HCT116 (cell line): ENCODE data around the gene ERN1. TPM values are rescaled to one million over a fixed set of nuclear protein-coding genes. Genes with fewer than 3 reads are reported as not detected.

Source experiments
- ATAC-seq: fragments of 200-7000 bp; cut with Tn5 transposase; 2 replicates; pipeline ENCODE4 v1.9.1; 2020; ENCODE audit warnings: mild to moderate bottlenecking, moderate library complexity
- BruUV-seq: library from RNA; stranded (reverse); fragments of 400-500 nt; replicated peaks from 2 replicates; lab custom pipeline; 2021; lab: Mats Ljungman, UMichigan
- CTCF ChIA-PET: fragments of 300-600 bp; sonication (Branson Sonifier 250); formaldehyde crosslinking; loops from one replicate; lab custom pipeline; 2021; ENCODE audit warnings: antibody characterized with exemption; lab: Charles Lee
- POLR2A ChIA-PET: fragments of 300-600, 350-600 bp; sonication (Branson Sonifier 250); formaldehyde crosslinking; loops from one replicate; lab custom pipeline; 2021; ENCODE audit warnings: antibody characterized with exemption; lab: Charles Lee
- RAD21 ChIA-PET, 2 experiments: fragments of 300-600 bp; sonication (Branson Sonifier 250); formaldehyde crosslinking; loops; one replicate each; lab custom pipeline; 2023; ENCODE audit warnings: low total read pairs in 2 of 2; ENCODE audit not compliant: uncharacterized antibody in 2 of 2, unreplicated experiment in 2 of 2, low non-redundant PET in 1 of 2; lab: Charles Lee
- DNase-seq: peaks from one replicate; pipeline ENCODE4 v3.0.0-alpha.2; 2010; ENCODE audit warnings: low read depth, low spot score
- H2AFZ ChIP-seq: fragments of 200-600 bp; shearing (Covaris generic), sonication (generic); 2 replicates; pipeline ENCODE4 v1.6.1; 2017; ENCODE audit warnings: low read depth, mixed run types, mixed read lengths, antibody characterized with exemption, low read length; ENCODE audit not compliant: poor library complexity, severe bottlenecking
- H3K27ac ChIP-seq: 2 replicates; pipeline ENCODE4 v1.5.1; 2012; ENCODE audit warnings: low read depth, low read length
- H3K27me3 ChIP-seq: fragments of 200-600 bp; sonication (generic); 2 replicates; pipeline ENCODE4 v1.6.1; 2016; ENCODE audit warnings: mixed run types, low read length, mixed read lengths; ENCODE audit not compliant: insufficient read depth
- H3K36me3 ChIP-seq, 2 experiments: fragments of 200-500 bp in 1 of 2; fragments of 200-600 bp in 1 of 2; sonication (Bioruptor generic) in 1 of 2; sonication (generic) in 1 of 2; 2 replicates each; pipeline versions ENCODE4 v1.5.1 to v1.6.1; 2014 to 2016; ENCODE audit warnings: low read length in 2 of 2, inconsistent platforms in 1 of 2, mixed read lengths in 1 of 2, mixed run types in 1 of 2; ENCODE audit not compliant: insufficient read depth in 2 of 2, control insufficient read depth in 1 of 2
- H3K4me1 ChIP-seq, 2 experiments: fragments of 200-600 bp in 1 of 2; sonication (generic) in 1 of 2; 2 replicates each; pipeline versions ENCODE4 v1.5.1 to v1.6.1; 2012 to 2017; ENCODE audit warnings: low read length in 2 of 2, inconsistent platforms in 1 of 2, mild to moderate bottlenecking in 1 of 2, mixed read lengths in 1 of 2, mixed run types in 1 of 2, moderate library complexity in 1 of 2; ENCODE audit not compliant: insufficient read depth in 2 of 2, control insufficient read depth in 1 of 2
- H3K4me2 ChIP-seq: fragments of 200-600 bp; sonication (generic); 2 replicates; pipeline ENCODE4 v1.6.1; 2017; ENCODE audit warnings: mixed run types, low read length, mixed read lengths
- H3K4me3 ChIP-seq, 2 experiments: fragments of 200-600 bp in 1 of 2; sonication (generic) in 1 of 2; replicated peaks in 1 of 2; 2 replicates each; pipeline ENCODE4 v1.5.1; 2011 to 2016; ENCODE audit warnings: low read length in 2 of 2, control low read depth in 1 of 2, low read depth in 1 of 2, mild to moderate bottlenecking in 1 of 2, mixed read lengths in 1 of 2, mixed run types in 1 of 2
- H3K79me2 ChIP-seq: fragments of 200-600 bp; sonication (generic); 2 replicates; pipeline ENCODE4 v1.6.1; 2017; ENCODE audit warnings: mild to moderate bottlenecking, mixed run types, low read length, moderate library complexity, mixed read lengths; ENCODE audit not compliant: insufficient read depth
- H3K9ac ChIP-seq: fragments of 200-600 bp; sonication (generic); 2 replicates; pipeline ENCODE4 v1.6.1; 2016; ENCODE audit warnings: low read length, mixed read lengths
- H3K9me2 ChIP-seq: fragments of 200-600 bp; sonication (generic), shearing (Covaris generic); 2 replicates; pipeline ENCODE4 v1.6.1; 2017; ENCODE audit warnings: mixed run types, mild to moderate bottlenecking, moderate library complexity; ENCODE audit not compliant: insufficient read depth
- H3K9me3 ChIP-seq, 2 experiments: fragments of 200-500 bp in 1 of 2; fragments of 200-600 bp in 1 of 2; sonication (Bioruptor generic) in 1 of 2; sonication (generic) in 1 of 2; 2 replicates each; pipeline ENCODE4 v1.6.1; 2014 to 2017; ENCODE audit warnings: low read length in 2 of 2, mixed read lengths in 2 of 2, inconsistent platforms in 1 of 2, low read depth in 1 of 2, mild to moderate bottlenecking in 1 of 2, mixed run types in 1 of 2, moderate library complexity in 1 of 2; ENCODE audit not compliant: control insufficient read depth in 1 of 2, insufficient read depth in 1 of 2
- H4K20me1 ChIP-seq: fragments of 200-600 bp; sonication (generic), shearing (Covaris generic); 2 replicates; pipeline ENCODE4 v1.6.1; 2017; ENCODE audit warnings: mixed run types, mild to moderate bottlenecking, moderate library complexity; ENCODE audit not compliant: insufficient read depth
- CBX3 ChIP-seq: IDR thresholded peaks from 2 replicates; pipeline ENCODE4 v1.6.1; 2012; ENCODE audit warnings: low read depth
- CEBPB ChIP-seq: IDR thresholded peaks from 2 replicates; pipeline ENCODE4 v1.6.1; 2012; ENCODE audit warnings: low read depth
- EGR1 ChIP-seq: IDR thresholded peaks from 2 replicates; pipeline ENCODE4 v1.6.1; 2012; ENCODE audit warnings: low read depth
- EZH2 ChIP-seq: fragments of 200-600 bp; sonication (generic); IDR thresholded peaks from 2 replicates; pipeline ENCODE4 v1.6.1; 2017; ENCODE audit warnings: antibody characterized with exemption, mixed run types
- EZH2phosphoT487 ChIP-seq: fragments of 200-600 bp; IDR thresholded peaks from 2 replicates; pipeline ENCODE4 v1.6.1; 2018; ENCODE audit warnings: antibody characterized with exemption, borderline replicate concordance
- FOSL1 ChIP-seq: IDR thresholded peaks from 2 replicates; pipeline ENCODE4 v1.6.1; 2012; ENCODE audit warnings: low read depth
- POLR2A ChIP-seq: IDR thresholded peaks from 2 replicates; pipeline ENCODE4 v1.7.0; 2011; ENCODE audit warnings: borderline replicate concordance; ENCODE audit not compliant: insufficient read depth, insufficient read length; ENCODE audit errors: extremely low read depth
- POLR2AphosphoS5 ChIP-seq: IDR thresholded peaks from 2 replicates; pipeline ENCODE4 v1.6.1; 2011; ENCODE audit warnings: mild to moderate bottlenecking, low read depth, low read length, moderate library complexity
- RAD21 ChIP-seq: IDR thresholded peaks from 2 replicates; pipeline ENCODE4 v1.6.1; 2012; ENCODE audit warnings: low read depth, mild to moderate bottlenecking
- SIN3A ChIP-seq: IDR thresholded peaks from 2 replicates; pipeline ENCODE4 v1.6.1; 2012; ENCODE audit warnings: low read depth
- SP1 ChIP-seq: IDR thresholded peaks from 2 replicates; pipeline ENCODE4 v1.6.1; 2012; ENCODE audit warnings: low read depth
- SRF ChIP-seq: IDR thresholded peaks from 2 replicates; pipeline ENCODE4 v1.6.1; 2012; ENCODE audit warnings: low read depth
- TCF7L2 ChIP-seq: IDR thresholded peaks from 2 replicates; pipeline ENCODE4 v1.7.0; 2011; ENCODE audit warnings: borderline replicate concordance, inconsistent platforms; ENCODE audit not compliant: insufficient read depth, insufficient read length; ENCODE audit errors: extremely low read depth
- ZFX ChIP-seq: fragments of 450-650 bp; IDR thresholded peaks from 2 replicates; pipeline ENCODE4 v1.6.1; 2017
- ZNF274 ChIP-seq: fragments of 200-500 bp; sonication (Bioruptor generic); IDR thresholded peaks from 2 replicates; pipeline ENCODE4 v1.6.1; 2014; ENCODE audit warnings: mild to moderate bottlenecking, low read depth, low read length, inconsistent platforms
- intact Hi-C: fragments of 100-400 bp; cut with micrococcal nuclease; formaldehyde crosslinking; loops from 2 replicates; pipeline ENCODE4 v1.10.0; 2022
- total RNA-seq: library from RNA; stranded (reverse); gene quantifications from one replicate; pipeline ENCODE4 v1.2.1, GENCODE V29; 2021; ENCODE audit not compliant: unreplicated experiment
- TF ChIP-seq, protein P1 (sequence below): IDR thresholded peaks from 2 replicates; pipeline ENCODE4 v1.6.1; 2012; ENCODE audit warnings: low read depth
- TF ChIP-seq, protein P2 (sequence below): IDR thresholded peaks from 2 replicates; pipeline ENCODE4 v1.6.1; 2012
- TF ChIP-seq, protein P3 (sequence below), 3 experiments: fragments of 200-600 bp in 1 of 3; sonication (generic) in 1 of 3; IDR thresholded peaks in 2 of 3; conservative IDR thresholded peaks in 1 of 3; 2 replicates each; pipeline ENCODE4 v1.5.1; 2012 to 2017; ENCODE audit warnings: low read depth in 2 of 3, low read length in 2 of 3, antibody characterized with exemption in 1 of 3, borderline replicate concordance in 1 of 3, control low read depth in 1 of 3, mild to moderate bottlenecking in 1 of 3, mixed read lengths in 1 of 3, mixed run types in 1 of 3, moderate library complexity in 1 of 3; ENCODE audit not compliant: insufficient read depth in 1 of 3
- TF ChIP-seq, protein P4 (sequence below): IDR thresholded peaks from 2 replicates; pipeline ENCODE4 v1.6.1; 2012

ERN1 gene
- total RNA-seq, 1 experiment from 2014 or later: 28.2 TPM

DNA sequence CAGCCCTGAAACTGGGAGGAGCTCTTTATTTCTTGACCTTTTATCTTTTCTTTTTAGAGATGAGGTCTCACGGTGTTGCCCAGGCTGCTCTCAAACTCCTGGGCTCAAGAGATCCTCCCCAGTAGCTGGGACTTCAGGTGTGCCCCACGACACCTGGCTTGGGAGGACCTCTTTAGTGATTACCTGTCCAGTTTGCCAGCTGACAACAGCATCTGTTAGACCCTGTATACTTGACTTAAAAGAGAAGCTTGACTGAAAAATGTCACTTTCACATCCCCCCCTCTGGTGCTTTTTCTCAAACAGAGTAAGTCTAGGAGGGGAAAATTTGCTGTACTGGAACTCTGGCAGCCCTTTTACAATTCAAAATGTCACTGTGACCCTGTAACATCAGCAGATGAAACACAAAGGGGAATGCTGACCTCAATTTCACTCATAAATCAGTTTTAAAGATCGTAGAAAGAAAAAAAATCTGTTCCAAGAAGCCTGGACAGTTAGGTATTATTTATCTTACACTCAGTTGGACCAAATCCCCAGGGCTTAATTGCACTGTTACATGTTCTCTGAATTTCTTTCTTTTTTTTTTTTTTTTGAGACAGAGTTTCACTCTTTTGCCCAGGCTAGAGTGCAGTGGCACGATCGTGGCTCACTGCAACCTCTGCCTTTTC is 1.8 kb upstream of the ERN1 start:
- intact Hi-C loops: loop anchor here (5.0 kb wide), 1 partner anchor 151 kb away; no protein-coding TSS in a partner anchor

More for the DNA sequence above, 1.8 kb upstream of the ERN1 start:
- Histone ChIP-seq H3K27me3 (no peaks in the 10 kb centered on the region), H3K9me2 (no peaks in the 10 kb centered on the region), H3K4me3 (no peak overlapping the region), H2AFZ (no peak overlapping the region), H3K27ac (no peak overlapping the region), H3K4me2 (no peak overlapping the region), H3K36me3 (no peaks in the 10 kb centered on the region), H3K9me3 (no peaks in the 10 kb centered on the region), H4K20me1 (no peaks in the 10 kb centered on the region), H3K4me1 (peaks cover 11 to 20% of the 10 kb centered on the region in 2 experiments), H3K9ac (no peak overlapping the region), H3K79me2 (peaks cover 21% of the 10 kb centered on the region)
- POLR2A ChIA-PET: interaction anchor here (1.2 to 1.5 kb wide), 2 partner anchors 49 to 106 kb away, joined by 3 to 5 read pairs; no protein-coding TSS in a partner anchor
- CTCF ChIA-PET: interaction anchor here (1.2 to 8.2 kb wide), 6 partner anchors 69 to 224 kb away, joined by 3 to 519 read pairs (median 60); partner anchors contain the start of genes CSHL1 and GH1
- TF ChIP-seq SRF: no peak
- no peak for TF ChIP-seq EZH2
- TF ChIP-seq, protein P1, sequence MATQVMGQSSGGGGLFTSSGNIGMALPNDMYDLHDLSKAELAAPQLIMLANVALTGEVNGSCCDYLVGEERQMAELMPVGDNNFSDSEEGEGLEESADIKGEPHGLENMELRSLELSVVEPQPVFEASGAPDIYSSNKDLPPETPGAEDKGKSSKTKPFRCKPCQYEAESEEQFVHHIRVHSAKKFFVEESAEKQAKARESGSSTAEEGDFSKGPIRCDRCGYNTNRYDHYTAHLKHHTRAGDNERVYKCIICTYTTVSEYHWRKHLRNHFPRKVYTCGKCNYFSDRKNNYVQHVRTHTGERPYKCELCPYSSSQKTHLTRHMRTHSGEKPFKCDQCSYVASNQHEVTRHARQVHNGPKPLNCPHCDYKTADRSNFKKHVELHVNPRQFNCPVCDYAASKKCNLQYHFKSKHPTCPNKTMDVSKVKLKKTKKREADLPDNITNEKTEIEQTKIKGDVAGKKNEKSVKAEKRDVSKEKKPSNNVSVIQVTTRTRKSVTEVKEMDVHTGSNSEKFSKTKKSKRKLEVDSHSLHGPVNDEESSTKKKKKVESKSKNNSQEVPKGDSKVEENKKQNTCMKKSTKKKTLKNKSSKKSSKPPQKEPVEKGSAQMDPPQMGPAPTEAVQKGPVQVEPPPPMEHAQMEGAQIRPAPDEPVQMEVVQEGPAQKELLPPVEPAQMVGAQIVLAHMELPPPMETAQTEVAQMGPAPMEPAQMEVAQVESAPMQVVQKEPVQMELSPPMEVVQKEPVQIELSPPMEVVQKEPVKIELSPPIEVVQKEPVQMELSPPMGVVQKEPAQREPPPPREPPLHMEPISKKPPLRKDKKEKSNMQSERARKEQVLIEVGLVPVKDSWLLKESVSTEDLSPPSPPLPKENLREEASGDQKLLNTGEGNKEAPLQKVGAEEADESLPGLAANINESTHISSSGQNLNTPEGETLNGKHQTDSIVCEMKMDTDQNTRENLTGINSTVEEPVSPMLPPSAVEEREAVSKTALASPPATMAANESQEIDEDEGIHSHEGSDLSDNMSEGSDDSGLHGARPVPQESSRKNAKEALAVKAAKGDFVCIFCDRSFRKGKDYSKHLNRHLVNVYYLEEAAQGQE: no peak
- no peak for TF ChIP-seq EZH2phosphoT487
- TF ChIP-seq EGR1: no peak
- TF ChIP-seq POLR2A: no peak
- no peak for TF ChIP-seq POLR2AphosphoS5
- TF ChIP-seq CEBPB: no peak
- TF ChIP-seq, protein P2, sequence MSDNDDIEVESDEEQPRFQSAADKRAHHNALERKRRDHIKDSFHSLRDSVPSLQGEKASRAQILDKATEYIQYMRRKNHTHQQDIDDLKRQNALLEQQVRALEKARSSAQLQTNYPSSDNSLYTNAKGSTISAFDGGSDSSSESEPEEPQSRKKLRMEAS: no peak
- TF ChIP-seq, protein P3, sequence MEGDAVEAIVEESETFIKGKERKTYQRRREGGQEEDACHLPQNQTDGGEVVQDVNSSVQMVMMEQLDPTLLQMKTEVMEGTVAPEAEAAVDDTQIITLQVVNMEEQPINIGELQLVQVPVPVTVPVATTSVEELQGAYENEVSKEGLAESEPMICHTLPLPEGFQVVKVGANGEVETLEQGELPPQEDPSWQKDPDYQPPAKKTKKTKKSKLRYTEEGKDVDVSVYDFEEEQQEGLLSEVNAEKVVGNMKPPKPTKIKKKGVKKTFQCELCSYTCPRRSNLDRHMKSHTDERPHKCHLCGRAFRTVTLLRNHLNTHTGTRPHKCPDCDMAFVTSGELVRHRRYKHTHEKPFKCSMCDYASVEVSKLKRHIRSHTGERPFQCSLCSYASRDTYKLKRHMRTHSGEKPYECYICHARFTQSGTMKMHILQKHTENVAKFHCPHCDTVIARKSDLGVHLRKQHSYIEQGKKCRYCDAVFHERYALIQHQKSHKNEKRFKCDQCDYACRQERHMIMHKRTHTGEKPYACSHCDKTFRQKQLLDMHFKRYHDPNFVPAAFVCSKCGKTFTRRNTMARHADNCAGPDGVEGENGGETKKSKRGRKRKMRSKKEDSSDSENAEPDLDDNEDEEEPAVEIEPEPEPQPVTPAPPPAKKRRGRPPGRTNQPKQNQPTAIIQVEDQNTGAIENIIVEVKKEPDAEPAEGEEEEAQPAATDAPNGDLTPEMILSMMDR (IDR thresholded peaks at IDR 0.05 in 2 of 3, conservative IDR thresholded peaks at IDR 0.05 in 1 of 3; ENCODE audit: borderline replicate concordance in 1 of 3, insufficient read depth in 1 of 3, low read depth in 2 of 3, low read length in 2 of 3): no peak
- TF ChIP-seq SIN3A: no peak
- no peak for TF ChIP-seq ZNF274
- TF ChIP-seq TCF7L2: no peak
- no peak for TF ChIP-seq ZFX
- TF ChIP-seq CBX3: no peak
- TF ChIP-seq FOSL1: no peak
- TF ChIP-seq SP1: no peak
- TF ChIP-seq, protein P4, sequence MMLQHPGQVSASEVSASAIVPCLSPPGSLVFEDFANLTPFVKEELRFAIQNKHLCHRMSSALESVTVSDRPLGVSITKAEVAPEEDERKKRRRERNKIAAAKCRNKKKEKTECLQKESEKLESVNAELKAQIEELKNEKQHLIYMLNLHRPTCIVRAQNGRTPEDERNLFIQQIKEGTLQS: no peak
- no peak for TF ChIP-seq RAD21
- ATAC-seq (no peak), DNase-seq (no peak)
- no TSS peak for BruUV-seq
- RAD21 ChIA-PET: interaction anchor here in 1 of 2 experiments (1.6 kb wide), 1 partner anchor 150 kb away, joined by 3 read pairs; no protein-coding TSS in a partner anchor
